H1 (cell line): ENCODE results near the gene NSFL1C. TPM values are rescaled to one million over a fixed set of nuclear protein-coding genes. Genes with fewer than 3 reads are reported as not detected.

Experiments
- CTCF ChIA-PET: fragments of 300-600 bp; sonication (Branson Sonifier 250); formaldehyde crosslinking; loops from one replicate; lab custom pipeline; 2021; ENCODE audit not compliant: partially characterized antibody; lab: Charles Lee
- POLR2A ChIA-PET: fragments of 300-600 bp; sonication (Branson Sonifier 250); formaldehyde crosslinking; loops from one replicate; lab custom pipeline; 2021; ENCODE audit warnings: inconsistent platforms; ENCODE audit not compliant: partially characterized antibody; lab: Charles Lee
- DNase-seq, 2 experiments: peaks; one replicate each; pipeline versions ENCODE4 v3.0.0 to v3.0.0-alpha.2; 2010 to 2022; ENCODE audit warnings: low spot score in 2 of 2, low read depth in 1 of 2, mixed read lengths in 1 of 2
- FAIRE-seq: peaks from 2 replicates; lab custom pipeline; 2011; peaks lifted over from hg19 to GRCh38; lab: Jason Lieb, UNC
- H2AFZ ChIP-seq: 2 replicates; pipeline ENCODE4 v1.8.1; 2012; ENCODE audit warnings: low read length, inconsistent platforms
- H2AK5ac ChIP-seq: 2 replicates; pipeline ENCODE4 v1.6.1; 2013; ENCODE audit warnings: low read depth, low read length
- H2BK120ac ChIP-seq: replicated peaks from 2 replicates; pipeline ENCODE3; 2013; ENCODE audit warnings: low read depth, low read length, inconsistent platforms
- H2BK12ac ChIP-seq: 2 replicates; pipeline ENCODE4 v1.6.1; 2013; ENCODE audit warnings: low read depth, low read length
- H2BK15ac ChIP-seq: 2 replicates; pipeline ENCODE4 v1.6.1; 2013; ENCODE audit warnings: low read length
- H2BK20ac ChIP-seq: 2 replicates; pipeline ENCODE4 v1.6.1; 2013; ENCODE audit warnings: low read length
- H2BK5ac ChIP-seq: 2 replicates; pipeline ENCODE4 v1.6.1; 2013; ENCODE audit warnings: low read depth, low read length
- H3K14ac ChIP-seq: 2 replicates; pipeline ENCODE4 v1.6.1; 2013; ENCODE audit warnings: inconsistent platforms; ENCODE audit not compliant: insufficient read length
- H3K18ac ChIP-seq: 2 replicates; pipeline ENCODE4 v1.6.1; 2013; ENCODE audit warnings: low read length; ENCODE audit errors: extremely low read depth
- H3K23ac ChIP-seq: 2 replicates; pipeline ENCODE4 v1.6.1; 2013; ENCODE audit warnings: inconsistent platforms; ENCODE audit not compliant: insufficient read length
- H3K23me2 ChIP-seq: 2 replicates; pipeline ENCODE4 v1.6.1; 2013; ENCODE audit warnings: low read depth, low read length
- H3K27ac ChIP-seq: 2 replicates; pipeline ENCODE4 v1.6.1; 2011; ENCODE audit warnings: low read depth, low read length, inconsistent platforms
- H3K27me3 ChIP-seq, 4 experiments: replicated peaks in 1 of 4; 1 replicate in 1 of 4; 2 replicates in 3 of 4; pipeline versions ENCODE4 v1.6.1 to v1.8.1; 2011 to 2013; ENCODE audit warnings: low read length in 3 of 4, mild to moderate bottlenecking in 3 of 4, inconsistent platforms in 2 of 4, mixed read lengths in 2 of 4, moderate library complexity in 1 of 4; ENCODE audit not compliant: control insufficient read depth in 3 of 4, insufficient read depth in 3 of 4; ENCODE audit errors: extremely low read depth in 1 of 4
- H3K36me3 ChIP-seq, 4 experiments: 2 replicates each; pipeline versions ENCODE4 v1.6.1 to v1.8.1; 2011 to 2013; ENCODE audit warnings: mild to moderate bottlenecking in 4 of 4, low read length in 3 of 4, moderate library complexity in 2 of 4, control low read depth in 1 of 4, inconsistent platforms in 1 of 4; ENCODE audit not compliant: insufficient read depth in 4 of 4, control insufficient read depth in 2 of 4
- H3K4ac ChIP-seq: replicated peaks from 2 replicates; pipeline ENCODE3; 2013; ENCODE audit warnings: low read length, low read depth, mixed read lengths, inconsistent platforms; ENCODE audit not compliant: insufficient read length
- H3K4me1 ChIP-seq, 4 experiments: replicated peaks in 1 of 4; 1 replicate in 1 of 4; 2 replicates in 3 of 4; pipeline versions ENCODE4 v1.6.1 to v1.8.1; 2011 to 2013; ENCODE audit warnings: low read length in 3 of 4, inconsistent platforms in 2 of 4, mixed read lengths in 1 of 4; ENCODE audit not compliant: insufficient read depth in 4 of 4, control insufficient read depth in 3 of 4
- H3K4me2 ChIP-seq, 2 experiments: 2 replicates each; pipeline versions ENCODE4 v1.6.1 to v1.8.1; 2011 to 2013; ENCODE audit warnings: low read depth in 2 of 2, low read length in 2 of 2, control low read depth in 1 of 2, inconsistent platforms in 1 of 2, mild to moderate bottlenecking in 1 of 2; ENCODE audit not compliant: insufficient read depth in 1 of 2
- H3K4me3 ChIP-seq, 4 experiments: fragments of 200-600, 300-600 bp in 1 of 4; sonication (generic), shearing (Covaris generic), sonication (Bioruptor Twin) in 1 of 4; 2 replicates each; pipeline versions ENCODE4 v1.5.1 to v1.8.1; 2011 to 2016; ENCODE audit warnings: low read length in 4 of 4, low read depth in 3 of 4, control low read depth in 2 of 4, inconsistent platforms in 2 of 4, mild to moderate bottlenecking in 2 of 4, mixed read lengths in 1 of 4, moderate library complexity in 1 of 4; ENCODE audit not compliant: insufficient read depth in 2 of 4; ENCODE audit errors: extremely low read depth in 1 of 4
- H3K56ac ChIP-seq: replicated peaks from 2 replicates; pipeline ENCODE3; 2013; ENCODE audit warnings: low read depth, mild to moderate bottlenecking, mixed read lengths, low read length, inconsistent platforms; ENCODE audit not compliant: insufficient read length
- H3K79me1 ChIP-seq: 2 replicates; pipeline ENCODE4 v1.6.1; 2013; ENCODE audit warnings: low read depth, low read length, control low read depth
- H3K79me2 ChIP-seq, 2 experiments: 2 replicates each; pipeline versions ENCODE4 v1.6.1 to v1.8.1; 2012 to 2013; ENCODE audit warnings: low read length in 2 of 2, mild to moderate bottlenecking in 2 of 2, inconsistent platforms in 1 of 2; ENCODE audit not compliant: insufficient read depth in 2 of 2, control insufficient read depth in 1 of 2
- H3K9ac ChIP-seq, 4 experiments: replicated peaks in 1 of 4; 1 replicate in 1 of 4; 2 replicates in 3 of 4; pipeline versions ENCODE4 v1.6.1 to v1.8.1; 2011 to 2013; ENCODE audit warnings: low read depth in 3 of 4, low read length in 3 of 4, control low read depth in 2 of 4, mild to moderate bottlenecking in 2 of 4, moderate library complexity in 2 of 4, inconsistent platforms in 1 of 4; ENCODE audit errors: extremely low read depth in 1 of 4
- H3K9me3 ChIP-seq, 2 experiments: 2 replicates each; pipeline versions ENCODE4 v1.6.1 to v1.8.1; 2012 to 2013; ENCODE audit warnings: mild to moderate bottlenecking in 2 of 2, moderate library complexity in 2 of 2, control low read depth in 1 of 2, inconsistent platforms in 1 of 2, low read depth in 1 of 2, low read length in 1 of 2, mixed read lengths in 1 of 2; ENCODE audit not compliant: insufficient read depth in 2 of 2
- H4K20me1 ChIP-seq, 2 experiments: replicated peaks in 1 of 2; 2 replicates each; pipeline versions ENCODE3 to v1.8.1; 2011 to 2013; ENCODE audit warnings: inconsistent platforms in 2 of 2, low read length in 2 of 2, mild to moderate bottlenecking in 1 of 2; ENCODE audit not compliant: insufficient read depth in 2 of 2, control insufficient read depth in 1 of 2
- H4K5ac ChIP-seq: 2 replicates; pipeline ENCODE4 v1.6.1; 2013; ENCODE audit warnings: low read length, low read depth, mixed read lengths, inconsistent platforms; ENCODE audit not compliant: insufficient read length
- H4K8ac ChIP-seq: 2 replicates; pipeline ENCODE4 v1.8.0; 2013; ENCODE audit warnings: mild to moderate bottlenecking, moderate library complexity, low read length, inconsistent platforms; ENCODE audit not compliant: insufficient read depth; ENCODE audit errors: extremely low read depth
- H4K91ac ChIP-seq: replicated peaks from 2 replicates; pipeline ENCODE3; 2013; ENCODE audit warnings: low read length, mixed read lengths, inconsistent platforms; ENCODE audit not compliant: insufficient read length
- BACH1 ChIP-seq: IDR thresholded peaks from 2 replicates; pipeline ENCODE4 v1.6.1; 2012; ENCODE audit warnings: low read length, improper control_type of control experiment
- SP4 ChIP-seq: IDR thresholded peaks from 2 replicates; pipeline ENCODE4 v1.6.1; 2012; ENCODE audit warnings: low read length, inconsistent platforms
- WGBS, 2 experiments: shearing (Covaris generic) in 1 of 2; methylation state at CpG; one replicate each; pipeline versions ENCODE4 v1.1.6 to v1.1.7; 2013 to 2015; ENCODE audit warnings: low lambda C conversion rate in 2 of 2, mixed read lengths in 2 of 2, inconsistent platforms in 1 of 2, low coverage in 1 of 2, missing lambda C conversion rate in 1 of 2; ENCODE audit not compliant: insufficient replicate concordance in 2 of 2, insufficient coverage in 1 of 2, insufficient read length in 1 of 2; ENCODE audit errors: extremely low coverage in 1 of 2, missing lambda C conversion rate in 1 of 2; 5-methylcytosine and 5-hydroxymethylcytosine counted together
- polyA plus RNA-seq, 7 experiments: library from polyadenylated mRNA; depleted of rRNA in 3 of 7; stranded (reverse) in 5 of 7; unstranded in 2 of 7; fragments of >200 nt in 5 of 7; fragments of 200-250 nt in 2 of 7; gene quantifications; 1 replicate in 5 of 7; 2 replicates in 1 of 7; 4 replicates in 1 of 7; pipeline versions ENCODE4 v1.2.1 to v1.2.3, GENCODE V29; 2011 to 2013; ENCODE audit warnings: missing spikeins in 2 of 7, mixed read lengths in 2 of 7
- total RNA-seq: library from RNA; stranded (reverse); fragmentation: NEBNext Ultra II Directional; extraction: Animal tissue kit (Norgen Biotek cat#: 25700); gene quantifications from 2 replicates; pipeline ENCODE4 v1.2.1, GENCODE V29; 2021

Gene NSFL1C
- total and polyA plus RNA-seq, 2 of the 8 experiments (the other 6 are each of a cell fraction or from before 2014, with no cell fraction given): 21.6 to 98.0 TPM

- Histone ChIP-seq H4K5ac (no peak overlapping the region), H3K14ac (no peak overlapping the region), H3K23ac (no peak overlapping the region), H4K20me1 (peaks cover 2 to 9% of the 10 kb centered on the region in 2 experiments), H2BK12ac (no peak overlapping the region), H3K56ac (no peak overlapping the region), H3K79me2 (peaks cover 9 to 20% of the 10 kb centered on the region in 2 experiments; a peak in 3 of 4 replicates), H3K4me3 (no peak overlapping the region), H3K79me1 (peaks cover 8% of the 10 kb centered on the region; the same call in 1 of the 2 replicates), H2AK5ac (no peak overlapping the region), H3K9me3 (no peaks in the 10 kb centered on the region), H4K91ac (no peak overlapping the region), H2AFZ (no peak overlapping the region), H3K23me2 (peaks cover 6% of the 10 kb centered on the region), H4K8ac (no peak overlapping the region), H3K36me3 (no peaks in the 10 kb centered on the region; a peak in 2 of 8 replicates), H3K27me3 (no peaks in the 10 kb centered on the region), H2BK5ac (no peak overlapping the region), H3K4me2 (no peak overlapping the region), H3K27ac (no peak overlapping the region), H3K4ac (no peak overlapping the region), H3K9ac (no peak overlapping the region), H3K4me1 (peaks cover 3 to 16% (median 6%) of the 10 kb centered on the region in 4 experiments; a peak in 6 of 7 replicates), H2BK120ac (no peak overlapping the region), H2BK20ac (no peak overlapping the region), H3K18ac (no peak overlapping the region), H2BK15ac (no peak overlapping the region)
- CTCF ChIA-PET: interaction anchor here (0.5 to 5.3 kb wide), 15 partner anchors 18 to 167 kb away, joined by 3 to 63 read pairs (median 4); no protein-coding TSS in a partner anchor
- no peak for FAIRE-seq
- no peak for DNase-seq
- POLR2A ChIA-PET: interaction anchor here (1.0 to 2.1 kb wide), 2 partner anchors 31 to 44 kb away, joined by 3 to 7 read pairs; no protein-coding TSS in a partner anchor
- WGBS, 2 experiments: 88% methylated on average over 5 of the region's 9 CpGs; no CpG with 5 or more reads in 1 of the 2 experiments
- TF ChIP-seq BACH1 (no peak), SP4 (no peak)
Observed at GRCh38 chr20:1469306-1469905, 2.8 kb upstream of the NSFL1C start.
